ENCODE data around the gene TCEANC2. TPM values are rescaled to one million over a fixed set of nuclear protein-coding genes. Genes with fewer than 3 reads are reported as not detected.
"Not testable (repeated sequence)": the region's sequence is repeated elsewhere in the genome, so short reads cannot be mapped to it uniquely, and the experiment has no call there.

Gene TCEANC2
- 10.2 and 10.7 TPM in 2 replicates for total RNA-seq

DNA sequence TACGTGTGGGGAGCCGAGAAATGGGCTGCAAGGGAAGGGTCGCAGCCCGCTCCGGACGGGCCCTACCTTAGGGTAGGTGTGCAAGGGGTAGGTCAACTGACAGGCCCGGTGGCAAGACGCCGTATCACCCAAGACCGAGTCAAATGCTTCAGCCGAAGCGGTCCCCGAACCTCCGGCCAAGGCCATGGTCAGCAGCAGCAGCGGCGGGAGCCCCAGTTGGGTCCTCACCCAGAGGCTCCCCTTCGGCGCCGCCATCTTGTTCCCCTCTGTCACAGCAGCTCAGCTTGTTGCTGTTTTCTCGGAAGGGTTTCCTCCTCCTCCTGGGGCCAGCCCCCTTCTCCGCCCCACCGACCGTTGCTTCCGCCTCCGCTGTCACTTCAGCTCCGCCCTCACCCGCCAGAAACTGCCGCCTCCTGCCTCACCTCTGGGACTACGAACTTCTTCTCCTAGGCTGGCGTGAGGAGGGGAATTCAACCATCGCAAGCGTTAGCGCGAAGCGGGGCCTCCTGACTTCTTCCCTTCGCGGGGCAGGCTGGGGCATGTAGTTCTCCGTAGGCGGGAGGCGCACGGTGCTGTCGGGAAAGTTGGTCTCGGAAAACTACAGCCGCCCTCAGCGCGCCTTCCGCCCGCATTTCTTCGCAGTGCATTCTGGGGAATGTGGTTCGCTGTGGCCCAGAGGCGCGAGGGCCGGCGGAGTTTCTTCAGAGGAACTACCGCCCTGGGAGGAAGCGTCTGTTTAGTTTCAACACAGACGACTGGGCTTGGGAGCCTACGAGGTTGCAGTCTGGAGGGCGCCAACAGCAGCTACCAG lies at the start of gene TCEANC2, which contains the start of gene TMEM59:
TCEANC2 (plus strand) TSS at position 675 of the 811 bp plus-strand sequence. CDS start 815 bp downstream, outside the sequence.
TMEM59 (minus strand) TSS at position 271 of the 811 bp plus-strand sequence; CDS start at position 255, 16 bp downstream.
- intact Hi-C loops (cut with micrococcal nuclease), result loop anchor here (1.0 to 10.0 kb wide), 9 partner anchors 17 to 834 kb away; partner anchors contain the start of genes DHCR24, LRP8, LRRC42 and TTC22

DNA sequence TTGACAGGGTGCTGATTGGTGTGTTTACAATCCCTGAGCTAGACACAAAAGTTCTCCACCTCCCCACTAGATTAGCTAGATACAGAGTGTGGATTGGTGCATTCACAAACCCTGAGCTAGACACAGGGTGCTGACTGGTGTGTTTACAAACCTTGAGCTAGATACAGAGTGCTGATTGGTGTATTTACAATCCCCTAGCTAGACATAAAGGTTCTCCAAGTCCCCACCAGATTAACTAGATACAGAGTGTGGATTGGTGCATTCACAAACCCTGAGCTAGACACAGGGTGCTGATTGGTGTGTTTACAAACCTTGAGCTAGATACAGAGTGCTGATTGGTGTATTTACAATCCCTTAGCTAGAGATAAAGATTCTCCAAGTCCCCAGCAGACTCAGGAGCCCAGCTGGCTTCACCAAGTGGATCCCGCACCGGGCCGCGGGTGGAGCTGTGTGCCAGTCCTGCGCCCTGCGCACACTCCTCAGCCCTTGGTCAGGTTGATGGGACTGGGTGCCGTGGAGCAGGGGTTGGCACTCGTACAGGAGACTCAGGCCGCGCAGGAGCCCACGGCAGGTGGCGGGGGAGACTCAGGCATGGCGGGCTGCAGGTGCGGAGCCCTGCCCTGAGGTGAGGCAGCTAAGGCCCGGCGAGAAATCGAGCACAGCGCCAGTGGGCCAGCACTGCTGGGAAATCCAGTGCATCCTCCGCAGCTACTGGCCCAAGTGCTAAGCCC lies 49.5 kb upstream of the TCEANC2 start:
- intact Hi-C loops (cut with micrococcal nuclease), result not testable (repeated sequence)

DNA sequence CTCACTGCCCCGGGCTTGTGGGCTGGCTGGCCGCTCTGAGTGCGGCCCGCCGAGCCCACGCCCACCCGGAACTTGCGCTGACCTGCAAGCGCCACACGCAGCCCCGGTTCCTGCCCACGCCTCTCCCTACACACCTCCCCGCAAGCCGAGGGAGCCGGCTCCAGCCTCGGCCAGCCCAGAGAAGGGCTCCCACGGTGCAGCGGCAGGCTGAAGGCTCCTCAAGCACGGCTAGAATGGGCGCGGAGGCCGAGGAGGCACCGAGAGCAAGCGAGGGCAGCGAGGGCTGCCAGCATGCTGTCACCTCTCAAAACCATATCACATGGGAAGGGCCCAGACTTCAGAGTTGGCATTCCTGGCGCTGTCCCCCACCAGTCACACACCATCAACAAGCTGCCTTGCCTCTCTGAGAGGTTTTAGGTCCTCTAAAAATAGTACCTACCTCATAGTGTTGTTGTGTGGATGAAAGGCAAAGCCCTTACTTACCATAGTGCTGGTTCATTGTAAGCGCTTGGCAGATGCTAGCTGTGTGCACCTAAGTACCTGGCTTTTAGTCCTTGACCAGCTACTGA lies 48.8 kb upstream of the TCEANC2 start:
- intact Hi-C loops (cut with micrococcal nuclease), result no loop called here

GRCh38 chr1:54006508-54006907 lies 46.9 kb upstream of the TCEANC2 start:
- intact Hi-C loops (cut with micrococcal nuclease), result no loop called here

DNA sequence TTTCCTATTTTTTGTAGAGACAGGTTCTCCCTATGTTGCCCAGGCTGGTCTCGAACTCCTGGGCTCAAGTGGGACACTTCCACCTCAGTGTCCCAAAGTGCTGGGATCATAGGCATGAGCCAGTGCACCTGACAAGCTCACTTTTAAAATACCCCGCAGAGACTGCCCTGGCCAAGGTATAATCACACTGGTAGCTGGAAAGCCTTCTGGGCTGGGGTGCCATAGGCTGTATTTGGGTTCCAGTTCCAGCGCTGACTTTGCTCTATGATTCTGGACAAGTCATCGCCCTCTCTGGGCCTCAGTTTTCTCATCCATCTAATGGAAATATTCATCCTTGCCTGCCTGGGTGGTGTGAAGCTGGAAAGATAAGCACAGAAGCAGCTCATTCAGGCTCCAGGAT lies 45.8 kb upstream of the TCEANC2 start:
- intact Hi-C loops (cut with micrococcal nuclease), result no loop called here

GRCh38 chr1:54008876-54009275 lies 44.5 kb upstream of the TCEANC2 start:
- intact Hi-C loops (cut with micrococcal nuclease), result no loop called here

GRCh38 chr1:54009406-54009805 lies 44.0 kb upstream of the TCEANC2 start:
- intact Hi-C loops (cut with micrococcal nuclease), result no loop called here

GRCh38 chr1:54010415-54011117 lies 42.8 kb upstream of the TCEANC2 start:
- intact Hi-C loops (cut with micrococcal nuclease), result no loop called here

GRCh38 chr1:54011316-54012007 lies 41.9 kb upstream of the TCEANC2 start:
- intact Hi-C loops (cut with micrococcal nuclease), result no loop called here

DNA sequence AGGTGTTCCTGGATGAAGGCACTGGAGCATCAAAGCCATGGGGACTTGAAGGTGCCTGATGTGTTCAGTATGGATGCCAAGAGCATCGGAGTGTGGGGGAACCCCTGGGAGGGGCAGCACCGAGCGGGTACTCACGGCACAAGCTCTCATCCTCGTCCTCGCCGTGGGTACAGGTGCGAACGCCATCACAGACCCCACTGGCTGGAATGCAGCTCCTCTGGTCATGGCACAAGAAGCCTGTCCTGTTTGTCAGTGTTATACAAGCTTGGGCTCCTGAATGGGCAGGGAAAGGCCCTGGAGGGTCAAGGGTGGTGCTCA lies 41.4 kb upstream of the TCEANC2 start:
- intact Hi-C loops (cut with micrococcal nuclease), result no loop called here

GRCh38 chr1:54012863-54013262 lies 40.5 kb upstream of the TCEANC2 start:
- intact Hi-C loops (cut with micrococcal nuclease), result no loop called here

- intact Hi-C loops (cut with micrococcal nuclease), result no loop called here
Measured at GRCh38 chr1:54013393-54014008, 39.9 kb upstream of the TCEANC2 start.

DNA sequence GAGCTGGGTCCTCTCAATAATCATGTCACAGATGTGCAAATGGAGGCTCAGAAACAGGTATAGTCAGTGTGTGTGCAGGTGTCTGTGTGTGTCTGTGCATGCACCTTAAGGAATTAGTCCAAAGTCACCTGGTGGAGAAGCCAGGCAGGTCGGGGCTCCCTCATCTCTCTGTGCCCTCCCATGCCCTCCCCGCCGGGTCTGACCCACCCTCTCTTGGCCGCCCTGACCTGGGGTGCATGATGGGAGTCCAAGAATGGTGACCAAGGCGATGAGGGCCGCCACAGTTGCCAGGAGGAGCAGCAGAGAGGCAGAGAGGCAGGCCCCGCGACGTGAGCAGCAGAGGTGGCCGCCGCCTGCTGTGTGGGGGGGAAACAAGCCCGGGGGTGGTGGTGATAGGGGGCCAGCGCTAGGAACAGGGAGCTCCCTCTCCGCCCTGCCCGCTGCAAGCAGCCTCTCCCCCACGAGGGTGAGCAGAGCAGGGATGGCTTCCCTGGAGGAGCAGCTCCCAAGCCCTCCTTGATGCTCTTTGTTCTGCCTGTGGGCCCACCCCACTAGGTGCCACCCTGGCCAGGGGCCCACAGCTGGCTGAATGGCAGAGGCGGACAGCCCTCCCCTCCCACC lies 39.3 kb upstream of the TCEANC2 start:
- intact Hi-C loops (cut with micrococcal nuclease), result no loop called here

GRCh38 chr1:54016343-54017282 lies 36.8 kb upstream of the TCEANC2 start:
- intact Hi-C loops (cut with micrococcal nuclease), result no loop called here

DNA sequence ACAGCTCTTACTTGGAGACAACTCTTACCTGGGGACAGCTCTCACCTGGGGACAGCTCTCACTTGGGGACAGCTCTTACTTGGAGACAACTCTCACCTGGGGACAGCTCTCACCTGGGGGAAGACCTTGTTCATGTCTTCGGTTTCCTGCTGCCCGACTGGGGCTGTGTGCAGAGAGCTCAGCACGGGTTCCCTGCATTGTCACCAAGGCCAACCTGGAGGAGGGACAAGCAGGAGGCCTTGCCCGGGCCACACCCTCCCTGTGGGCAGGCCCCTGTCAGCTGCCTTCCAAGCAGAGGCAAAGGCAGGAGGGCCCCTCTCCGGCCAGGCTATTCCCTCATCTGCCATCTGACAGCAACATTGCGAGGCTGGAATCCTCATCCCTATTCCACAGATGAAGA lies 35.4 kb upstream of the TCEANC2 start, which contains the start of gene LDLRAD1:
LDLRAD1 (minus strand) TSS at position 208 of the 400 bp plus-strand sequence; CDS start at position 134, 74 bp downstream.
- intact Hi-C loops (cut with micrococcal nuclease), result no loop called here

DNA sequence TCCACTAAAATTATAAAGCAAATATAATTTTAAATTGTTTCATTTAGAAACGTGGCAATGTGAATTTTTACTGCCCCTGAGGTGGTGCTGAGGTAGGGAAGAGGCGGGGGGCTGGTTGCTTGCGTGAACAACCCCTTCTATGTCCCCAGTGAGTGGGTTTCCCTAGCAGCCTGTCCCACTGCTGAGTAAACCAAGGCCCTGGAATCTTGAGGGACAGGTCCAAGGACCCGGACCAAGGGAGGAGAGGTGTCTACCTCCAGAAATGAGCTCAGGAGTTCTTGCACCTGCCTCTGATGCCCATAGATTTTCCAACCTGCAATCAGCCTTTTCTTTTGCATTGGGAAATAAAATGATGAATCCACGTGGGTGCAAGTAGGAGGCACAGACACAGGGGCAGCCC lies 34.8 kb upstream of the TCEANC2 start:
- intact Hi-C loops (cut with micrococcal nuclease), result no loop called here

- intact Hi-C loops (cut with micrococcal nuclease), result not testable (repeated sequence)
Measured at GRCh38 chr1:54019562-54020176, 33.7 kb upstream of the TCEANC2 start.

- intact Hi-C loops (cut with micrococcal nuclease), result no loop called here
Measured at GRCh38 chr1:54024358-54024757, 29.1 kb upstream of the TCEANC2 start.

Measured in T-helper 2 cell treated with Interferon-gamma antibody and Interleukin-4, amounts not matched to agents 100 ng/mL and 5 ng/mL, for 36 hours (primary cell).